Fibroblast of the aortic adventitia (primary cell): ENCODE data around the gene STARD10. TPM values are rescaled to one million over a fixed set of nuclear protein-coding genes. Genes with fewer than 3 reads are reported as not detected.

Experiments used
- DNase-seq: peaks from one replicate; pipeline ENCODE4 v3.0.0-alpha.2; 2010; ENCODE audit warnings: low read depth
- H3K4me3 ChIP-seq: 2 replicates; pipeline ENCODE4 v1.5.1; 2011; ENCODE audit warnings: low read depth, mild to moderate bottlenecking, control low read depth, low read length, moderate library complexity
- total RNA-seq: library from RNA; depleted of rRNA; stranded (reverse); fragments of >200 nt; gene quantifications from 2 replicates; pipeline ENCODE4 v1.2.3, GENCODE V29; 2012; ENCODE audit warnings: low replicate concordance
- TF ChIP-seq, protein P1 (sequence below): IDR thresholded peaks from 2 replicates; pipeline ENCODE4 v1.5.1; 2011; ENCODE audit warnings: mild to moderate bottlenecking, low read length, control low read depth, inconsistent platforms; ENCODE audit not compliant: insufficient read depth

The STARD10 gene
- total RNA-seq, 1 donor: 21.4 TPM

DNA sequence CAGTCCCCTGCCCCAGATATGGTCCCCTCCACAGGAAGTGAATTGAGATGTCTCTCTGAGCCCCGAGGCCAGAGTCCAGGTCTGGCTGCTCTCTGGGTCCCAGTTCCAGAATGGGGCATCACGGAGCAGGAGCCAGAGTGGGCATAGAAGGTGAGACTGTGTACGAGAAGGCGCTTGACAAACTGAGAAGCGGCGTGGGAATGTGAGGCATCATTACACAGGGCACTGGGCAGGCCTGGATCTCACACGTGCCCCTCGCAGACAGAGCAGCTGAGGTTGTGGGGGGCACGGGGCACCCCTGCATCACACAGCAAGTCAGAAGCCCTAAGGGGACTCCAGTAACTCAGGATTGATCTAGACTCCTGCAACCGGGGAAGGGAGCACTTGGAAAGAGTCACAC, 9.2 kb downstream of the STARD10 start:
- TF ChIP-seq, protein P1, sequence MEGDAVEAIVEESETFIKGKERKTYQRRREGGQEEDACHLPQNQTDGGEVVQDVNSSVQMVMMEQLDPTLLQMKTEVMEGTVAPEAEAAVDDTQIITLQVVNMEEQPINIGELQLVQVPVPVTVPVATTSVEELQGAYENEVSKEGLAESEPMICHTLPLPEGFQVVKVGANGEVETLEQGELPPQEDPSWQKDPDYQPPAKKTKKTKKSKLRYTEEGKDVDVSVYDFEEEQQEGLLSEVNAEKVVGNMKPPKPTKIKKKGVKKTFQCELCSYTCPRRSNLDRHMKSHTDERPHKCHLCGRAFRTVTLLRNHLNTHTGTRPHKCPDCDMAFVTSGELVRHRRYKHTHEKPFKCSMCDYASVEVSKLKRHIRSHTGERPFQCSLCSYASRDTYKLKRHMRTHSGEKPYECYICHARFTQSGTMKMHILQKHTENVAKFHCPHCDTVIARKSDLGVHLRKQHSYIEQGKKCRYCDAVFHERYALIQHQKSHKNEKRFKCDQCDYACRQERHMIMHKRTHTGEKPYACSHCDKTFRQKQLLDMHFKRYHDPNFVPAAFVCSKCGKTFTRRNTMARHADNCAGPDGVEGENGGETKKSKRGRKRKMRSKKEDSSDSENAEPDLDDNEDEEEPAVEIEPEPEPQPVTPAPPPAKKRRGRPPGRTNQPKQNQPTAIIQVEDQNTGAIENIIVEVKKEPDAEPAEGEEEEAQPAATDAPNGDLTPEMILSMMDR: no peak
- no peak for DNase-seq

DNA sequence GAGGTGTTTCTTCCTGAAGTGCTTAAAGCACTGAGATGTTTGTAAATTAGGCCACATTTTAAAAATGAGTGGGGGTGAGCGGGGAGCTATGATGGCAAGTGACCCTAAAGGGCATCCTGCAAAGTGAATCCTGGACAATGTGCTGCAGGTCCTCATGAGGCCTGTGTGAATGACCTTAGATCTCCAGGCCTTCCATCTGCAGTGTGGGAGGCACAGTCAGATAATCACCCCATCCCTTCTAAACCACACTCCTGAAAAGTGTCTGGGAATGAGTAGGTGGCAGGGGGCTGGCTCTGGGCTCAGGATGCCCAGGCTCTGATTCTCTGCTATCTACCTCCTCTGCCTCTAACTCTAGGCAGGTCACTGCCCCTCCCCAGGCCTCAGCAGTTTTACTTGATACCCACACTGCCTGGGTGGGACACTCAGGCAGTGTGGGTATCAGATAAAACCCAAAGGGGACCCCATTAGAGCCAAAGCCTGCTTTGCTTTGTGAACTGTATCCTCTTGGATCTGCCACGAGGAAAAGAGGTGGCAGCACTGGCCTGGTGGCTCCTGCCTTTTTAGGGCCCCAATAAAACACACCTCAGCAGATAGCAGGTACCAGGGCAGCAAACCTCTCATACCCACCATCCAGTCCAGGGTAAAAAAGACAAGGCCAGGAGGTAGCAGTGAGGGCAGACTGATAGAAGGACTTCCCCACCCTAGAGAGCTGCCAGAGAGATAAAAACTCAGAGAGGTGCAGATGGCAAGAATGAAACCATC, 10.5 kb downstream of the STARD10 start:
- TF ChIP-seq, protein P1: no peak
- H3K4me3 ChIP-seq: no peak overlapping the region
- no peak for DNase-seq

More for the DNA sequence above, 9.2 kb downstream of the STARD10 start:
- no peak overlapping the region for H3K4me3 ChIP-seq

DNA sequence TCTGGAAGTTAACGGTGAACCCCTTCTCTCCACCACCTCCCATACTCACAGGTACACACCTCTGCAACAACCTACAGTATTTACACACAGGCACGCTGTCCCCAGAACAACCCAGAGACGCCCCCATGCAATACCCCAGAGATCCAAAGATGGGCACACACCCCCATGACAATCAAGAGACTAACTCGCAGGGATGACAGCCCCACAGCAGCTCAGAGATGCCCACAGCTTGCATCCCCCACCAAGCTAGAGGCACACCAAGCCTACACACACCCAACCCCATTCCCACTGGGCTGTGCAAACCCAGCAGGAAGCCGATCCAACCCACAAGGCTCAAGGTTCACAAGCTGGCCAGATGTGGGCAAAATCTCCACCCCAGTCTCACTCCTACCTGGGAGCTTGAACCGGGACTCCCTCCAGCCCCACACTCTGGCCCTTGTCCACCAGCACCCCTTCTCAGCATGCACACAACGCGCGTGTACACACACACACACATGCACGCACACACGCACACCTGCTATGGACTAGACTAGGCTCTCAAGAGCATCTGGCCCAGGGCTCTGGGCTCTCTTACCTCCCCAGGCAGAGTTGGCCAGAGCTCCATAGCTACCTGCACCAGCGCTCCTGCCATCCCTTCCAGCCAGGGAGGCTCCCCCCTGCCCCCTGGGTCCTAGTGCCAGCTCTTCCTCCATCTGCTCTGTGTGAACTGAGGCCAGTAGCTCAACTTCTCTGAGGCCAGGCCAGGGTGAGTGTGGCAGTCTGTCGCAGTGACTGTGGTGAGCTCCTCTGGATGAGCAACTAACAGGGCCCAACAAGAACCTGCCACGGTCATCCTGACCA, 11.5 kb downstream of the STARD10 start:
- H3K4me3 ChIP-seq: peak overlapping the region; percentile 56
- TF ChIP-seq, protein P1: no peak

DNA sequence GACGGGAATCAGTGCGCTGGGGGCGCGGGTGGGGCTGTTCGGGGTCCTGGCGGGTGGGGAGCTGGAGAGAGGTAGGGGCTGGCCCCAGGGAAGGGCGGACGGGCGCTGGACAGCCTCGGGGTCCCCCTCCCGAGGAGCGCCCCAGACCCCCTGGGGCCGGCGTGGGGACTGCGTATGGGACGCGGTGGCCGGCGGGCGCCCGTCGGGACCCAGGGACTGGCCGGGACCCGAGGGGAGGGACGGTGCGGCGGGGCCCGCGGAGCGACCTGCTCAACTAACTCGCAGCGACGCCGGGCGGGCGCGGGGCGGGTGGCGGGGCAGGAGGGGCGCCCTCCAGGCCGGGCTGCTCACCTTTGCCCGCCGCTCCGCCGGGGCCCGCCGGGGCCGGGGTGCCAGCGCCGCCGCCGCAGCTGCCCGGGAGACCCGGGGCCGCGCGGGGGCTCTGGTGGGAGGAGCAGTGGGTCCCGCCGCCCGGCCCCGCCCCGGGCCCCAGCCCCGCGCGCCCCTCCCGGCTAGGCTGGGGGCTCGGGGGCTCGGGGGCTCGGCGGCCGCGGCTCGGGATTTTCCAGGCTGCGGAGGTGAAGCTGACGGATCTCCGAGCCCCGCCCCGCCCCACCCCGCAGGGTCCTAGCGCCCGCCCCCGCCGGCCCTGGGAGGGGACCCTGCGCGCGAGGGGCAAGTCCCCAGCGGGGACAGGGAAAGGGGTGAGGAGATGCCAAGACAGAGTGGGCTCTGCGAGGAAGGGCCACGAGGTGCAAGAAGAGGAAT, 12.3 kb downstream of the STARD10 start:
- no peak for DNase-seq
- peak overlapping the region; percentile 56 for H3K4me3 ChIP-seq

More for the DNA sequence above, 11.5 kb downstream of the STARD10 start:
- no peak for DNase-seq

DNA sequence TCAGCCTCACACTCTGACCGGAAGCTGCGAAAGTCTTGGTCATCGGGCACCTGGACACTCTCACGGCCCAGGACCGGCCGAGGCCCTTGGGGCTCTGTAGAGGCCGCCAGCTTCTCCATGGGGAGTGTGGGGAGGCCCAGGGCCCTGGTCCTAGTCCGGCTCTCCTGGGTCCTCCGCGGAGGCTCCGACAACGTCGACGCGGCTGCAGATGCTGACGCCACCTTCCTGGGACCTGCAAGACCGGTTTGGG, 12.9 kb downstream of the STARD10 start:
- TF ChIP-seq, protein P1: no peak
- H3K4me3 ChIP-seq: peak overlapping the region; percentile 56
- no peak for DNase-seq

More for the DNA sequence above, 12.3 kb downstream of the STARD10 start:
- TF ChIP-seq, protein P1: no peak

DNA sequence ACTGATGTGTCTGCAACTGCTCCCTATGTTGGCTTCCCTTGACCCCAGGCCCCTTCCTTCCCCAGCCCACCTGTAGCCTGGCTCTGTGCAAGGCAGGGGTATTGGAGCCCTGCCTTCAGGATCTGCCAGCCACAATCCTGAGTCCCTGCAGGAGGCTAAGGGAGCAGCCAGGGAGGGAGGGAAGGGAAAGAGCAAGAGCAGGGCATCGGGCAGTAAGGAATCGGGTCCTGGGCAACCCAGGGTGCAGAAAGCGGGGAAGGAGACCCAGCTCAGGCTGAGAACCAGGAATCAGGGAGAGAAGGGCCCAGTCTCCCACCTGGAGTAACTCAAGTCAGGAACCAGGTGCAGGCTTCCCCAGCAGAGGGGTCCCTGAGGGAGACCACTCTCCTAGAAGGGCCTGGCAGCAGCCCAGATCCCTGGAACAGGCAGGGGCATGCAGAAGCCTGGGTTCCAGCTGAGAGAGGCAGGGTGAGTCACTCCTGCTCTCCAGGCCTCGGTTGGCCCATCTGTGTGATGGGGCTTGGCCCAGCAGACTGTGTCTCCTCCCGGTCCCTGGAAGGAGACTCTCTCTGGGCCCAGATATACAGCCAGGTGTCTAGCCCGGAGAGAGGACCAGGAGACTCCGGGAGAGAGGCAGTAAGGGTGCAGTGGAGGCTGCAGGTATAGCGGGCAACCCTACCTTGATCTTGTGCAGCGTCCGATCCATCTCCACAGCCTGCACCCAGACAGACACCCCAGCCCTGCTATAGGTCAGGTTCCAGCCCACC, 13.4 kb downstream of the STARD10 start:
- TF ChIP-seq, protein P1: no peak
- H3K4me3 ChIP-seq: peak overlapping the region; percentile 56
- DNase-seq: no peak
